ENCODE measurements around the gene ZNHIT2.

- TF ChIP-seq CTCF (conservative IDR thresholded peaks at IDR 0.05; ENCODE audit: low read length): no peak
- no peak for TF ChIP-seq EZH2phosphoT487 (IDR thresholded peaks at IDR 0.05; ENCODE audit: borderline replicate concordance)
Observed at GRCh38 chr11:65126624-65127274, 9.2 kb upstream of the ZNHIT2 start.
